HepG2 (cell line): Measurements from ENCODE around the gene LRRC28. TPM values are rescaled to one million over a fixed set of nuclear protein-coding genes. Genes with fewer than 3 reads are reported as not detected.

ENCODE experiments used
- ARID5B ChIP-seq: IDR thresholded peaks from 2 replicates; pipeline ENCODE4 v1.4.0; 2020; ENCODE audit warnings: mild to moderate bottlenecking, missing genetic modification reagents
- CENPT ChIP-seq: sonication (generic); formaldehyde crosslinking; IDR thresholded peaks from 2 replicates; pipeline ENCODE4 v1.8.0; 2022; ENCODE audit warnings: low read depth, mild to moderate bottlenecking, moderate library complexity, missing genetic modification reagents
- CREB1 ChIP-seq, 2 experiments: fragments of 450-650 bp in 1 of 2; IDR thresholded peaks; 2 replicates each; pipeline ENCODE4 v1.6.1; 2016 to 2017; ENCODE audit warnings: control low read depth in 1 of 2, mild to moderate bottlenecking in 1 of 2, missing compliant biosample characterization in 1 of 2, missing genetic modification characterization in 1 of 2
- DNMT3B ChIP-seq: conservative IDR thresholded peaks from 2 replicates; pipeline ENCODE4 v1.6.1; 2016; ENCODE audit warnings: missing biosample characterization, control low read depth
- EHMT2 ChIP-seq: fragments of 200-600 bp; sonication (generic); IDR thresholded peaks from 2 replicates; pipeline ENCODE4 v1.7.0; 2017; ENCODE audit warnings: antibody characterized with exemption, low read depth, low read length, borderline replicate concordance
- MAF1 ChIP-seq: sonication (generic); formaldehyde crosslinking; IDR thresholded peaks from 2 replicates; pipeline ENCODE4 v1.5.0; 2020; ENCODE audit warnings: missing genetic modification reagents, borderline replicate concordance
- MEIS2 ChIP-seq: sonication (generic); formaldehyde crosslinking; IDR thresholded peaks from 2 replicates; pipeline ENCODE4 v1.9.0; 2021; ENCODE audit warnings: mild to moderate bottlenecking, missing genetic modification reagents
- NR2C2 ChIP-seq: sonication (generic); formaldehyde crosslinking; IDR thresholded peaks from 2 replicates; pipeline ENCODE4 v1.4.0; 2020; ENCODE audit warnings: missing genetic modification reagents, mild to moderate bottlenecking, moderate library complexity, borderline replicate concordance
- RFX5 ChIP-seq: IDR thresholded peaks from 2 replicates; pipeline ENCODE4 v1.6.1; 2011; ENCODE audit warnings: low read depth, low read length, improper control_type of control experiment
- TAF1 ChIP-seq: sonication (generic); formaldehyde crosslinking; IDR thresholded peaks from 2 replicates; pipeline ENCODE4 v1.4.0; 2020; ENCODE audit warnings: missing genetic modification reagents
- XRCC5 ChIP-seq: fragments of 200-400 bp; formaldehyde crosslinking; optimal IDR thresholded peaks from 2 replicates; pipeline ENCODE3; 2017; ENCODE audit warnings: mild to moderate bottlenecking, low read length
- ZFY ChIP-seq: sonication (generic); formaldehyde crosslinking; IDR thresholded peaks from 2 replicates; pipeline ENCODE4 v1.4.0; 2020; ENCODE audit warnings: missing genetic modification reagents
- ZNF225 ChIP-seq: sonication (generic); formaldehyde crosslinking; IDR thresholded peaks from 2 replicates; pipeline ENCODE4 v1.4.0; 2020; ENCODE audit warnings: mild to moderate bottlenecking, missing genetic modification reagents
- ZNF30 ChIP-seq: sonication (generic); formaldehyde crosslinking; IDR thresholded peaks from 2 replicates; pipeline ENCODE4 v1.5.0; 2020; ENCODE audit warnings: mild to moderate bottlenecking, missing genetic modification reagents
- ZNF446 ChIP-seq: sonication (generic); formaldehyde crosslinking; IDR thresholded peaks from 2 replicates; pipeline ENCODE4 v1.5.0; 2020; ENCODE audit warnings: mild to moderate bottlenecking, missing genetic modification reagents
- ZNF580 ChIP-seq: IDR thresholded peaks from 2 replicates; pipeline ENCODE4 v1.6.1; 2016; ENCODE audit warnings: low read depth, borderline replicate concordance
- ZNF598 ChIP-seq: sonication (generic); formaldehyde crosslinking; IDR thresholded peaks from 2 replicates; pipeline ENCODE4 v1.5.1; 2020; ENCODE audit warnings: mild to moderate bottlenecking, missing genetic modification reagents, borderline replicate concordance
- ZNF672 ChIP-seq: sonication (generic); formaldehyde crosslinking; IDR thresholded peaks from 2 replicates; pipeline ENCODE4 v1.8.1; 2022; ENCODE audit warnings: missing genetic modification reagents
- ZNF720 ChIP-seq: sonication (generic); formaldehyde crosslinking; IDR thresholded peaks from 2 replicates; pipeline ENCODE4 v1.4.0; 2020; ENCODE audit warnings: missing genetic modification reagents
- ZNF747 ChIP-seq: sonication (generic); formaldehyde crosslinking; IDR thresholded peaks from 2 replicates; pipeline ENCODE4 v1.8.1; 2023; ENCODE audit warnings: missing genetic modification reagents, mild to moderate bottlenecking, borderline replicate concordance
- ZNF841 ChIP-seq: sonication (generic); formaldehyde crosslinking; IDR thresholded peaks from 2 replicates; pipeline ENCODE4 v1.8.1; 2023; ENCODE audit warnings: missing genetic modification reagents, borderline replicate concordance
- polyA plus RNA-seq, 8 experiments: library from polyadenylated mRNA; depleted of rRNA in 3 of 8; stranded (reverse) in 7 of 8; unstranded in 1 of 8; fragments of >200 nt; fragmentation: Illumina TruSeq in 4 of 8; extraction: Trizol in 4 of 8; gene quantifications; 2 replicates each; pipeline versions ENCODE4 v1.2.1 to v1.2.3, GENCODE V29; 2011 to 2016; ENCODE audit warnings: low read depth in 4 of 8, missing spikeins in 1 of 8, mixed read lengths in 1 of 8; ENCODE audit not compliant: insufficient read depth in 1 of 8
- total RNA-seq, 5 experiments: library from RNA; depleted of rRNA; stranded (reverse); fragments of >200 nt; fragmentation: Illumina TruSeq; extraction: Trizol; gene quantifications; 2 replicates each; pipeline ENCODE4 v1.2.3, GENCODE V29; 2016; ENCODE audit warnings: low read depth in 1 of 5
- TF ChIP-seq, protein P1 (sequence below): sonication (generic); formaldehyde crosslinking; IDR thresholded peaks from 2 replicates; pipeline ENCODE4; 2020; ENCODE audit warnings: missing genetic modification reagents, mild to moderate bottlenecking, borderline replicate concordance

LRRC28 gene
- total and polyA plus RNA-seq, 2 of the 13 experiments (the other 11 are each of a cell fraction or from before 2014, with no cell fraction given): 17.5 to 21.3 TPM

GRCh38 chr15:99305761-99306505 is 54.7 kb downstream of the LRRC28 start (continued):
- peak; percentile 77 for TF ChIP-seq ARID5B (CRISPR knock-in tag)
- TF ChIP-seq XRCC5: no peak
- no peak for TF ChIP-seq ZNF30 (CRISPR knock-in tag)
- TF ChIP-seq MAF1 (CRISPR knock-in tag): no peak
- no peak for TF ChIP-seq ZNF672 (CRISPR knock-in tag)
- no peak for TF ChIP-seq EHMT2
- TF ChIP-seq MEIS2 (CRISPR knock-in tag): no peak
- TF ChIP-seq TAF1 (CRISPR knock-in tag): no peak
- no peak for TF ChIP-seq ZNF446 (CRISPR knock-in tag)
- TF ChIP-seq ZNF841 (CRISPR knock-in tag): no peak
- no peak for TF ChIP-seq ZNF580 (CRISPR knock-in tag)
- TF ChIP-seq ZNF720 (CRISPR knock-in tag): no peak
- no peak for TF ChIP-seq RFX5
- TF ChIP-seq ZNF225 (CRISPR knock-in tag): no peak
- TF ChIP-seq ZNF747 (CRISPR knock-in tag): no peak
- TF ChIP-seq NR2C2: no peak
- no peak for TF ChIP-seq DNMT3B (CRISPR knock-in tag)
- no peak for TF ChIP-seq CREB1 (IDR thresholded peaks at IDR 0.05)
- TF ChIP-seq CREB1 (CRISPR knock-in tag; IDR thresholded peaks at IDR 0.05): no peak
- no peak for TF ChIP-seq ZFY (CRISPR knock-in tag)
- TF ChIP-seq, protein P1, sequence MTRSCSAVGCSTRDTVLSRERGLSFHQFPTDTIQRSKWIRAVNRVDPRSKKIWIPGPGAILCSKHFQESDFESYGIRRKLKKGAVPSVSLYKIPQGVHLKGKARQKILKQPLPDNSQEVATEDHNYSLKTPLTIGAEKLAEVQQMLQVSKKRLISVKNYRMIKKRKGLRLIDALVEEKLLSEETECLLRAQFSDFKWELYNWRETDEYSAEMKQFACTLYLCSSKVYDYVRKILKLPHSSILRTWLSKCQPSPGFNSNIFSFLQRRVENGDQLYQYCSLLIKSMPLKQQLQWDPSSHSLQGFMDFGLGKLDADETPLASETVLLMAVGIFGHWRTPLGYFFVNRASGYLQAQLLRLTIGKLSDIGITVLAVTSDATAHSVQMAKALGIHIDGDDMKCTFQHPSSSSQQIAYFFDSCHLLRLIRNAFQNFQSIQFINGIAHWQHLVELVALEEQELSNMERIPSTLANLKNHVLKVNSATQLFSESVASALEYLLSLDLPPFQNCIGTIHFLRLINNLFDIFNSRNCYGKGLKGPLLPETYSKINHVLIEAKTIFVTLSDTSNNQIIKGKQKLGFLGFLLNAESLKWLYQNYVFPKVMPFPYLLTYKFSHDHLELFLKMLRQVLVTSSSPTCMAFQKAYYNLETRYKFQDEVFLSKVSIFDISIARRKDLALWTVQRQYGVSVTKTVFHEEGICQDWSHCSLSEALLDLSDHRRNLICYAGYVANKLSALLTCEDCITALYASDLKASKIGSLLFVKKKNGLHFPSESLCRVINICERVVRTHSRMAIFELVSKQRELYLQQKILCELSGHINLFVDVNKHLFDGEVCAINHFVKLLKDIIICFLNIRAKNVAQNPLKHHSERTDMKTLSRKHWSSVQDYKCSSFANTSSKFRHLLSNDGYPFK (CRISPR knock-in tag): no peak
- TF ChIP-seq CENPT (CRISPR knock-in tag): no peak
- TF ChIP-seq ZNF598 (CRISPR knock-in tag): no peak
